Common myeloid progenitor, CD34-positive (primary cell): Measurements from ENCODE around the gene ZBED4.
"Not testable (repeated sequence)": the region's sequence is repeated elsewhere in the genome, so short reads cannot be mapped to it uniquely, and the experiment has no call there.

Experiments used
- CTCF ChIA-PET: fragments of 350-600 bp; sonication (Branson Sonifier 250); formaldehyde crosslinking; loops from one replicate; lab custom pipeline; 2021; ENCODE audit warnings: antibody characterized with exemption; lab: Charles Lee
- POLR2A ChIA-PET: fragments of 350-600 bp; sonication (Branson Sonifier 250); formaldehyde crosslinking; loops from one replicate; lab custom pipeline; 2021; ENCODE audit warnings: antibody characterized with exemption; lab: Charles Lee
- DNase-seq, 3 donors: peaks; one replicate each; pipeline versions ENCODE4 v3.0.0 to v3.0.0-alpha.2; 2013
- H3K27ac ChIP-seq, 2 experiments: 1 replicate in 1 of 2; 2 replicates in 1 of 2; pipeline ENCODE4 v1.7.0; 2013; ENCODE audit warnings: inconsistent platforms in 2 of 2, low read length in 2 of 2, mild to moderate bottlenecking in 2 of 2, low read depth in 1 of 2, moderate library complexity in 1 of 2; ENCODE audit not compliant: severe bottlenecking in 2 of 2, insufficient read depth in 1 of 2, poor library complexity in 1 of 2
- H3K27me3 ChIP-seq, 5 experiments: replicated peaks in 2 of 5; 1 replicate in 3 of 5; 2 replicates in 2 of 5; pipeline versions ENCODE4 v1.6.1 to v1.7.0; 2013; ENCODE audit warnings: low read length in 4 of 5, mild to moderate bottlenecking in 2 of 5, moderate library complexity in 2 of 5, inconsistent platforms in 1 of 5; ENCODE audit not compliant: insufficient read depth in 5 of 5, control insufficient read depth in 4 of 5
- H3K36me3 ChIP-seq, 4 experiments: 1 replicate in 2 of 4; 2 replicates in 2 of 4; pipeline versions ENCODE4 v1.6.1 to v1.7.0; 2013; ENCODE audit warnings: low read length in 3 of 4, control low read depth in 1 of 4, mild to moderate bottlenecking in 1 of 4; ENCODE audit not compliant: control insufficient read depth in 4 of 4, insufficient read depth in 4 of 4
- H3K4me1 ChIP-seq, 4 experiments: 1 replicate in 3 of 4; 2 replicates in 1 of 4; pipeline versions ENCODE4 v1.6.1 to v1.7.1; 2013; ENCODE audit warnings: low read length in 3 of 4, mild to moderate bottlenecking in 3 of 4, control low read depth in 1 of 4, inconsistent platforms in 1 of 4, moderate library complexity in 1 of 4; ENCODE audit not compliant: control insufficient read depth in 4 of 4, insufficient read depth in 4 of 4; ENCODE audit errors: control extremely low read depth in 1 of 4
- H3K4me3 ChIP-seq, 7 experiments: 1 replicate in 4 of 7; 2 replicates in 3 of 7; pipeline versions ENCODE4 v1.5.1 to v1.7.0; 2013; ENCODE audit warnings: mild to moderate bottlenecking in 7 of 7, low read length in 6 of 7, moderate library complexity in 6 of 7, inconsistent platforms in 2 of 7, low read depth in 2 of 7, control low read depth in 1 of 7; ENCODE audit not compliant: insufficient read depth in 4 of 7, control insufficient read depth in 1 of 7; ENCODE audit errors: extremely low read depth in 1 of 7
- H3K9me3 ChIP-seq, 5 experiments: 1 replicate in 4 of 5; 2 replicates in 1 of 5; pipeline versions ENCODE4 v1.6.1 to v1.7.1; 2013; ENCODE audit warnings: low read length in 4 of 5, mild to moderate bottlenecking in 2 of 5, inconsistent platforms in 1 of 5, low read depth in 1 of 5, moderate library complexity in 1 of 5; ENCODE audit not compliant: control insufficient read depth in 4 of 5, insufficient read depth in 2 of 5; ENCODE audit errors: control extremely low read depth in 1 of 5
- WGBS: methylation state at CpG from one replicate; pipeline ENCODE4 v1.1.5; 2013; ENCODE audit not compliant: insufficient coverage; 5-methylcytosine and 5-hydroxymethylcytosine counted together

ZBED4 gene

DNA sequence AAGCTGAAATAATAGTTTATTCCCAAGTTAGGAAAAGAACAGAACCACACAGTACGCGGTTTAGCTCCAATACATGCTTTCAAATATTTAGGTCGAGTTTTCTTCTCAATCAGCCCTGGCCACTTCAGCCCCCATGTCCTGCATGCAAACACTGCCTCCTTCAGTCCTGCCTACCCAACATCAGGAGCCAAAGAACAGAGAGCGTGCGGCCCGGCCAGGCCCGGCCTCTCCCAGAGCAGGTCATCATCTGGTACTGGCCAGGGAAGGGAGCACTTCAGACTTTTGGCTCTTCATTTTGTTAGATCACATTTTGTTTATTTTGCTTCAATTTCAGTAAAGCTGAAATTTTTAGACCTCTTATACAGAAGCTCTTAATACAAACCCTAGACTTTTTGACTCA, 32.7 kb upstream of the ZBED4 start:
- 90% methylated on average over 7 of the region's 7 CpGs for WGBS
- CTCF ChIA-PET: interaction anchor here (0.8 to 2.0 kb wide), 14 partner anchors 8 to 59 kb away, joined by 3 to 5 read pairs (median 3); no protein-coding TSS in a partner anchor
- Histone ChIP-seq H3K9me3 (no peaks in the 10 kb centered on the region), H3K27ac (no peak overlapping the region), H3K27me3 (no peaks in the 10 kb centered on the region), H3K4me1 (peaks cover 0 to 22% (median 20%) of the 10 kb centered on the region in 4 experiments), H3K4me3 (no peak overlapping the region), H3K36me3 (peaks cover 11 to 85% (median 63%) of the 10 kb centered on the region in 4 experiments)
- POLR2A ChIA-PET: interaction anchor here (0.7 to 1.5 kb wide), 2 partner anchors 9 to 28 kb away, joined by 3 to 5 read pairs; no protein-coding TSS in a partner anchor
- no peak for DNase-seq

GRCh38 chr22:49821741-49822140, 31.9 kb upstream of the ZBED4 start:
- 96% methylated on average over 11 of the region's 11 CpGs for WGBS
- peaks cover 11 to 79% (median 57%) of the 10 kb centered on the region in 4 experiments for H3K36me3 ChIP-seq
- ChIA-PET POLR2A (interaction anchor here (1.5 kb wide), 1 partner anchor 10 kb away, joined by 5 read pairs; no protein-coding TSS in a partner anchor), CTCF (interaction anchor here (0.8 to 2.0 kb wide), 9 partner anchors 8 to 36 kb away, joined by 3 to 5 read pairs (median 3); no protein-coding TSS in a partner anchor)
- H3K27me3 ChIP-seq, H3K9me3 ChIP-seq, DNase-seq, H3K4me3 ChIP-seq, H3K27ac ChIP-seq: not testable (repeated sequence)
- H3K4me1 ChIP-seq: peaks cover 0 to 28% (median 24%) of the 10 kb centered on the region in 4 experiments

DNA sequence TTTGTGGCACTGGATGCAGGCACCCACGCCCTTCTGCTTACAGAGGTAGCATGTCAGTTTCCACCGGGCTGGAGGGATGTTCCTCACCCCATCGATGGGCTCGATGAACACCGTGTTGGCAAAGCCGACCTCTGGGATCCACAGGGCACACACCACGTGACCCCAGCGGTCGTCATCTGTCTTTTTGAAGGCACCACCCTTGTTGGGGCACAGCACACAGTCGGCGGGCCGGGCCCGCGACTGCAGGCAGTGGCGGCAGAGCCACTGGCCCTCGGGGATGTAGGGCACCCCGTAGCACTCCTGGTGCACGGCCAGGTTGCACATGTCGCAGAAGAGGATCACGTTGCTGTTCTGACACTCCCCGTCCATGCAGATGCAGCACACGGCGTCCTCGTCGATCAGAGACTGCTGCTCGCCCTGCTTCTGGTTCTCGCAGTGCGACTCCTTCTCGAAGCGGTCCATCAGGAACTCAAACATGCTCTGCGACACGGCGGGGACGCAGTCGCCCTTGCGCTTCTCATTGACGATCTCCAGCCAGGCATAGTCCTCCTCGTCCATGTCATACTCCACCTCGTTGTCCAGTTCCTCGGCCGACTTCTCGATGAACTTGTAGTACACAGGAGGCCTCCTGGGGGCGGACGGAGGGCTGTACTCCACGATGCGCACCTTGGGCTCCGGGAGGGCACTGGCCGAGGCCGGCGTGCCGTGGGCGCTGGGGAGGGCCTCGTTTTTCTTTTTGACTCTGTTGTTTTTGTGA, 30.2 kb upstream of the ZBED4 start:
- Histone ChIP-seq H3K4me1 (peaks cover 0 to 32% (median 26%) of the 10 kb centered on the region in 4 experiments), H3K4me3 (no peak overlapping the region), H3K36me3 (peaks cover 5 to 62% (median 40%) of the 10 kb centered on the region in 4 experiments), H3K27ac (no peak overlapping the region), H3K9me3 (no peaks in the 10 kb centered on the region), H3K27me3 (no peaks in the 10 kb centered on the region)
- DNase-seq: no peak
- CTCF ChIA-PET: interaction anchor here (0.6 to 1.1 kb wide), 3 partner anchors 8 to 39 kb away, joined by 3 to 5 read pairs (median 3); no protein-coding TSS in a partner anchor
- POLR2A ChIA-PET: no interaction called here
- WGBS: 96% methylated on average over 53 of the region's 53 CpGs

GRCh38 chr22:49824185-49824925, 29.3 kb upstream of the ZBED4 start:
- CTCF ChIA-PET: interaction anchor here (1.0 kb wide), 1 partner anchor 9 kb away, joined by 3 read pairs; no protein-coding TSS in a partner anchor
- H3K4me3 ChIP-seq: no peak overlapping the region
- POLR2A ChIA-PET: no interaction called here
- H3K27ac ChIP-seq: no peak overlapping the region
- no peak for DNase-seq
- no peaks in the 10 kb centered on the region for H3K27me3 ChIP-seq
- no peaks in the 10 kb centered on the region for H3K9me3 ChIP-seq
- WGBS: 99% methylated on average over 12 of the region's 16 CpGs
- peaks cover 0 to 33% (median 26%) of the 10 kb centered on the region in 4 experiments for H3K4me1 ChIP-seq
- H3K36me3 ChIP-seq: peaks cover 5 to 54% (median 38%) of the 10 kb centered on the region in 4 experiments

DNA sequence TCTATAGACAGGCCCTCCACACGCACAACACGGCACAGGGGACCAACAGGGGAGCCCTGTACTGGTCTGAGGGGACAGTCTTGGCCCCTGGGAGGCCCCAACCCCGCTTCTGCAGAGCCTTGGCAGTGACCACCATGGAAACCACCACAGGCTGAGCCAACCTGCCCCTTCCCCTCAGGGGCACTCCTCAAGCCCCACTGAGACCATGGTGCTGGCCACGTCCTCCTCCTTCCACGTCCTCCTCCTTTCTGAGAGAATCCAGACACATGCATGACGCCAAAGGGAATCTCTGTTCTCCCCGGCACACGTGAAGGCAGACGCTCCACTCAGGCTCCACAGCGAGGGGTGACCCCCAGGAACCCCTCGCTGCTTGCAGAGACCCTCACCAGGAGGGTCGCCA, 28.7 kb upstream of the ZBED4 start:
- no peak for DNase-seq
- no peaks in the 10 kb centered on the region for H3K27me3 ChIP-seq
- H3K27ac ChIP-seq: peak overlapping the region in 1 of 2 experiments; percentile 41
- H3K36me3 ChIP-seq: peaks cover 5 to 50% (median 35%) of the 10 kb centered on the region in 4 experiments
- WGBS: 97% methylated on average over 10 of the region's 12 CpGs
- no peaks in the 10 kb centered on the region for H3K9me3 ChIP-seq
- peaks cover 0 to 33% (median 26%) of the 10 kb centered on the region in 4 experiments for H3K4me1 ChIP-seq
- ChIA-PET POLR2A (no interaction called here), CTCF (interaction anchor here (1.4 kb wide), 1 partner anchor 13 kb away, joined by 6 read pairs; no protein-coding TSS in a partner anchor)
- H3K4me3 ChIP-seq: no peak overlapping the region

DNA sequence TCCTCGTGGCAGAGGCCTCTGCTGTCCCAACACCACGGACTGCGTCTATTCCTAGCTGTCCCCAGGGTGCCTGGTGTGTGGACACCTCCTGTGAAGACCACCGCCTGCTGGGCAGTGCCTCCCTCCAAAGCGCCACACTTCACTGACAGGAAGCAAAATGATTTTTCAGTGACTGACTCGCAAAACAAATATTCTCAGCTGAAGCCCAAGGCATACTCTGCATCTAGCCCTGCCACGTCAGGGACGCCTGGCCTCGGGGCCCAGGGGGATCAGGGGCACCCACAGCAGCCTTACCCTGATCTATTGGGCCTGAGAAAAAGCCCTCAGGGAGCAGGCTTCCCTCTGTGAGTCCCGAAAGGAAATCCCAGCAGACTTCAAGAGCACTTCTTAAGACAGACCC, 28.2 kb upstream of the ZBED4 start:
- CTCF ChIA-PET: interaction anchor here (0.9 to 1.4 kb wide), 2 partner anchors 14 to 22 kb away, joined by 3 to 6 read pairs; no protein-coding TSS in a partner anchor
- peak overlapping the region in 1 of 2 experiments; percentile 41 for H3K27ac ChIP-seq
- H3K9me3 ChIP-seq: no peaks in the 10 kb centered on the region
- peaks cover 5 to 45% (median 32%) of the 10 kb centered on the region in 4 experiments for H3K36me3 ChIP-seq
- H3K4me3 ChIP-seq: peak overlapping the region in 5 of 7 experiments; percentile 53 to 91 (median 76)
- 80% methylated on average over 10 of the region's 10 CpGs for WGBS
- peaks cover 0 to 33% (median 26%) of the 10 kb centered on the region in 4 experiments for H3K4me1 ChIP-seq
- POLR2A ChIA-PET: interaction anchor here (0.9 kb wide), 1 partner anchor 27 kb away, joined by 4 read pairs; no protein-coding TSS in a partner anchor
- no peaks in the 10 kb centered on the region for H3K27me3 ChIP-seq
- DNase-seq: no peak
